ENCODE data around the gene KRTAP10-11.

- TF ChIP-seq CTCF (conservative IDR thresholded peaks at IDR 0.05 in 1 of 2, IDR thresholded peaks at IDR 0.05 in 1 of 2; ENCODE audit: low read depth in 1 of 2, low read length in 2 of 2) (no peak), EZH2 (IDR thresholded peaks at IDR 0.05; ENCODE audit: low read length, missing control alignments) (no peak)
Observed at GRCh38 chr21:44644878-44645277, 1.3 kb upstream of the KRTAP10-11 start.

All from fibroblast of lung (primary cell).